ENCODE results near the gene TMEM178A.

The TMEM178A gene

GRCh38 chr2:39762448-39762847 is 96.7 kb downstream of the TMEM178A start:
- DNase-seq = no peak
